ENCODE results near the gene HSF5. TPM values are rescaled to one million over a fixed set of nuclear protein-coding genes. Genes with fewer than 3 reads are reported as not detected.

Gene HSF5
- total RNA-seq, 2 experiments from 2014 or later, result 0.22 TPM; not detected in 1

DNA sequence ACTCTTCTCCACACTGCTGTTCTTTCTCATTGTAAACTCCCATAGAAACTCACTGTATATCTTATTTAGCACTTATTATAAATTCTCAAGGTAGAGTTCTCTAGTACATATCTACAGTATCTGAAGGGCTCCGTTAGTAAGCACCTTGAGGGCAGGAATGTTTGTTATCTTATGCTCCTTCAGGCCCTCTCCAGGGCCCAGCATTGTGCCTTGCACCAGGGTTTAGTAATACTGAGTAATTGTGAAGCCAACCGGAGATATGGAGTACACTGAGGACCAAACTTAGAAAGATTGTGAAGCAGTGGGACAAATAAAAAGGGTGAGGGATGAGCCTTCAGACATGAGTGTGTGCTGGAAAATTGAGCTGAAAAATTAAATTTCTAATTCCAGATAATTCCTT, 97.3 kb downstream of the HSF5 start:
- DNase-seq (ENCODE audit: low spot score), result no peak
- H3K9me3 ChIP-seq (ENCODE audit: low read length), result no peaks in the 10 kb centered on the region
- no peak overlapping the region for H3K4me2 ChIP-seq (ENCODE audit: low read length)
- no peak for TF ChIP-seq EZH2phosphoT487 (IDR thresholded peaks at IDR 0.05; ENCODE audit: borderline replicate concordance, low read depth, low read length)
- TF ChIP-seq, protein P1, sequence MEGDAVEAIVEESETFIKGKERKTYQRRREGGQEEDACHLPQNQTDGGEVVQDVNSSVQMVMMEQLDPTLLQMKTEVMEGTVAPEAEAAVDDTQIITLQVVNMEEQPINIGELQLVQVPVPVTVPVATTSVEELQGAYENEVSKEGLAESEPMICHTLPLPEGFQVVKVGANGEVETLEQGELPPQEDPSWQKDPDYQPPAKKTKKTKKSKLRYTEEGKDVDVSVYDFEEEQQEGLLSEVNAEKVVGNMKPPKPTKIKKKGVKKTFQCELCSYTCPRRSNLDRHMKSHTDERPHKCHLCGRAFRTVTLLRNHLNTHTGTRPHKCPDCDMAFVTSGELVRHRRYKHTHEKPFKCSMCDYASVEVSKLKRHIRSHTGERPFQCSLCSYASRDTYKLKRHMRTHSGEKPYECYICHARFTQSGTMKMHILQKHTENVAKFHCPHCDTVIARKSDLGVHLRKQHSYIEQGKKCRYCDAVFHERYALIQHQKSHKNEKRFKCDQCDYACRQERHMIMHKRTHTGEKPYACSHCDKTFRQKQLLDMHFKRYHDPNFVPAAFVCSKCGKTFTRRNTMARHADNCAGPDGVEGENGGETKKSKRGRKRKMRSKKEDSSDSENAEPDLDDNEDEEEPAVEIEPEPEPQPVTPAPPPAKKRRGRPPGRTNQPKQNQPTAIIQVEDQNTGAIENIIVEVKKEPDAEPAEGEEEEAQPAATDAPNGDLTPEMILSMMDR (conservative IDR thresholded peaks at IDR 0.05; ENCODE audit: low read length), result no peak
- POLR2A ChIA-PET, result interaction anchor here (0.6 kb wide), 1 partner anchor 16 kb away, joined by 3 read pairs; no protein-coding TSS in a partner anchor
- no TSS peak for BruUV-seq (replicated peaks)
- CTCF ChIA-PET (ENCODE audit: unreplicated experiment), result no interaction called here
- no peaks in the 10 kb centered on the region for H3K36me3 ChIP-seq (ENCODE audit: insufficient read depth, low read length)
- no peaks in the 10 kb centered on the region for H3K9me2 ChIP-seq (ENCODE audit: insufficient read depth, low read length)
- no peak overlapping the region for H2AFZ ChIP-seq (ENCODE audit: low read length)
- H3K27ac ChIP-seq (ENCODE audit: low read depth, low read length, poor library complexity, severe bottlenecking), result no peak overlapping the region
- no peaks in the 10 kb centered on the region for H4K20me1 ChIP-seq (ENCODE audit: insufficient read depth, low read length)
- no peaks in the 10 kb centered on the region for H3K79me2 ChIP-seq (ENCODE audit: insufficient read depth, low read depth, low read length)
- intact Hi-C loops (cut with micrococcal nuclease; ENCODE audit: unreplicated experiment), result no loop called here
- H3K4me3 ChIP-seq (ENCODE audit: low read depth, low read length, poor library complexity, severe bottlenecking), result no peak overlapping the region
- H3K4me1 ChIP-seq (ENCODE audit: insufficient read depth, low read length, poor library complexity, severe bottlenecking), result peaks cover 5% of the 10 kb centered on the region

DNA sequence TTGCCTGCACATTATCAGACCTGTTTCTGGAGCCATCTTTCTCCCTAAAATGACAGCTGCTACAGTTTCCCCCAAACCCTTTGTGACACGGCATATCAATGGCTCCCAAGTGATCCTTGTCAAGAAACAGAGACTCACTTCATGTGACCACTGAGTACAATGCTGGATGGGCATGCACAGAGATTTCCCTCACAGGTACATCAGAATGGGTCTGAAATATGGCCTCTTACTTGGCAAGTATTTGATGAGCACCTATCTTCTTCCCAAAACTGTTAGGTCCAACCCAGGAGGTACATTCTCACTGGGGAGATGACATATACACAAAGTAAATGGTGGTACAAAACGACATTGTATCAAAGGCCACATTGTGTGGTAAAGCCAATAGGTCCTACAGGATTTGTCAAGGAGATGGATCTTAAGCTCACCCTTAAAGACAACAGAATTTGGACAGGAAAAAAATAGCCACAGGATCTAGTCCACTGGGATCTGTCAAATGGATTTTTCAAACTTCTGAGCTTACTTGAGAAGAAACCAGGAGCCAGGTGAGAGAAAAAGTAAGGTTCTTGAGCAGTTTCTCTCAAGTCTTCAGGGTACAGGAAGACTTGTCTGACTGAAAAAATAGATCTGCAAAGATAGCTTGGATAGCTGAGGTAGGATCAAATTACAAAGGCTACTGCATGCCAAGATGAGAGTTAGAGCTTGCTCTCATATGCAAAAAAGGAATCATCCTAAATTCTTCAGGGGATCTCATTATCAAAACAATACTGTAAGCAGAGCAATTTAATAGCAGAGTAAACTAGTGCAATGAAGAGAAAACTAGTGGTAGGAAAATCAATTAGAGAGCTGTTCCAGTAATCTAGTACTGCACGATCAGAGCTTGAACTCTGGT, 99.7 kb downstream of the HSF5 start:
- H4K20me1 ChIP-seq (ENCODE audit: insufficient read depth, low read length), result no peaks in the 10 kb centered on the region
- no peaks in the 10 kb centered on the region for H3K36me3 ChIP-seq (ENCODE audit: insufficient read depth, low read length)
- CTCF ChIA-PET (ENCODE audit: unreplicated experiment), result interaction anchor here (1.4 kb wide), 1 partner anchor 19 kb away, joined by 6 read pairs; no protein-coding TSS in a partner anchor
- no peaks in the 10 kb centered on the region for H3K9me2 ChIP-seq (ENCODE audit: insufficient read depth, low read length)
- intact Hi-C loops (cut with micrococcal nuclease; ENCODE audit: unreplicated experiment), result no loop called here
- no TSS peak for BruUV-seq (replicated peaks)
- H3K79me2 ChIP-seq (ENCODE audit: insufficient read depth, low read depth, low read length), result no peaks in the 10 kb centered on the region
- no peaks in the 10 kb centered on the region for H3K9me3 ChIP-seq (ENCODE audit: low read length)
- TF ChIP-seq, protein P1 (conservative IDR thresholded peaks at IDR 0.05; ENCODE audit: low read length), result no peak
- TF ChIP-seq EZH2phosphoT487 (IDR thresholded peaks at IDR 0.05; ENCODE audit: borderline replicate concordance, low read depth, low read length), result no peak
- H2AFZ ChIP-seq (ENCODE audit: low read length), result no peak overlapping the region
- H3K4me3 ChIP-seq (ENCODE audit: low read depth, low read length, poor library complexity, severe bottlenecking), result no peak overlapping the region
- POLR2A ChIA-PET, result interaction anchor here (0.6 to 2.1 kb wide), 2 partner anchors 10 to 61 kb away, joined by 4 to 13 read pairs; no protein-coding TSS in a partner anchor
- no peak overlapping the region for H3K4me2 ChIP-seq (ENCODE audit: low read length)
- no peak overlapping the region for H3K27ac ChIP-seq (ENCODE audit: low read depth, low read length, poor library complexity, severe bottlenecking)
- peaks cover 5% of the 10 kb centered on the region for H3K4me1 ChIP-seq (ENCODE audit: insufficient read depth, low read length, poor library complexity, severe bottlenecking)
- DNase-seq (ENCODE audit: low spot score), result no peak

DNA sequence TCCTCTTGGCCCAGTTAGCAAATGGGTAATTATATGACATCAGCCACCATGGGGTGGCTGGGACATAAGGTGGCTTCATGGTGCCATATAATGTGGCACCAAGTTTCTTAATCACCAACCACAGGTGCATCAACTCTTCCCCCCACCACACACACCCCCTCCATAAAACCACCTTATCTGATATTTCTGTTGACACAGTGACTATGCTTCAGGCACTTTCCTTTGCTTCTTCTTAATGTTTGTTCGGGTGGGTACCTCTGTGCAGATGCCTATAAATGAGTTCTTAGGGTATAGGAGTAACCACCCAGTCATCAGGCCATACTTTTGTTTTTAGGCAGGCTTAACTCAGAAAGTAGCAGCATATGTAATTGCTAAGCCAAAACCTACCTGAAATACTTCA, 100.4 kb downstream of the HSF5 start:
- Histone ChIP-seq H3K9me2 (ENCODE audit: insufficient read depth, low read length) (no peaks in the 10 kb centered on the region), H3K79me2 (ENCODE audit: insufficient read depth, low read depth, low read length) (no peaks in the 10 kb centered on the region), H3K27ac (ENCODE audit: low read depth, low read length, poor library complexity, severe bottlenecking) (no peak overlapping the region), H3K36me3 (ENCODE audit: insufficient read depth, low read length) (no peaks in the 10 kb centered on the region), H4K20me1 (ENCODE audit: insufficient read depth, low read length) (no peaks in the 10 kb centered on the region), H2AFZ (ENCODE audit: low read length) (no peak overlapping the region), H3K4me1 (ENCODE audit: insufficient read depth, low read length, poor library complexity, severe bottlenecking) (peaks cover 9% of the 10 kb centered on the region), H3K9me3 (ENCODE audit: low read length) (no peaks in the 10 kb centered on the region), H3K4me3 (ENCODE audit: low read depth, low read length, poor library complexity, severe bottlenecking) (no peak overlapping the region), H3K4me2 (ENCODE audit: low read length) (no peak overlapping the region)
- CTCF ChIA-PET (ENCODE audit: unreplicated experiment), result no interaction called here
- no peak for DNase-seq (ENCODE audit: low spot score)
- POLR2A ChIA-PET, result interaction anchor here (2.1 kb wide), 1 partner anchor 9 kb away, joined by 13 read pairs; no protein-coding TSS in a partner anchor
- no peak for TF ChIP-seq EZH2phosphoT487 (IDR thresholded peaks at IDR 0.05; ENCODE audit: borderline replicate concordance, low read depth, low read length)
- TF ChIP-seq, protein P1 (conservative IDR thresholded peaks at IDR 0.05; ENCODE audit: low read length), result no peak
- intact Hi-C loops (cut with micrococcal nuclease; ENCODE audit: unreplicated experiment), result no loop called here
- no TSS peak for BruUV-seq (replicated peaks)
